Liver (tissue), 9 donors: ENCODE measurements around the gene PLAAT1. TPM values are rescaled to one million over a fixed set of nuclear protein-coding genes. Genes with fewer than 3 reads are reported as not detected.

Experiments used
- DNase-seq: peaks from one replicate; pipeline ENCODE4 v3.0.0-alpha.2; 2017; ENCODE audit warnings: low spot score
- H3K27ac ChIP-seq, 2 donors: one replicate each; pipeline ENCODE4 v1.7.0; 2013; ENCODE audit warnings: inconsistent platforms in 2 of 2, low read length in 2 of 2, control low read depth in 1 of 2, low read depth in 1 of 2, mild to moderate bottlenecking in 1 of 2
- H3K27me3 ChIP-seq, 4 donors: one replicate each; pipeline versions ENCODE4 v1.6.1 to v1.7.0; 2013; ENCODE audit warnings: low read length in 3 of 4, inconsistent platforms in 1 of 4, mild to moderate bottlenecking in 1 of 4, moderate library complexity in 1 of 4; ENCODE audit not compliant: control insufficient read depth in 4 of 4, insufficient read depth in 4 of 4
- H3K36me3 ChIP-seq, 4 donors: one replicate each; pipeline versions ENCODE4 v1.6.1 to v1.7.0; 2013; ENCODE audit warnings: low read length in 3 of 4, mild to moderate bottlenecking in 3 of 4, low read depth in 1 of 4, moderate library complexity in 1 of 4; ENCODE audit not compliant: control insufficient read depth in 4 of 4, insufficient read depth in 3 of 4
- H3K4me1 ChIP-seq, 4 donors: one replicate each; pipeline versions ENCODE4 v1.6.1 to v1.7.0; 2013; ENCODE audit warnings: low read length in 3 of 4, mild to moderate bottlenecking in 3 of 4, moderate library complexity in 1 of 4; ENCODE audit not compliant: control insufficient read depth in 4 of 4, insufficient read depth in 4 of 4
- H3K4me3 ChIP-seq, 3 donors: one replicate each; pipeline versions ENCODE4 v1.6.1 to v1.7.0; 2013; ENCODE audit warnings: low read length in 3 of 3, control low read depth in 1 of 3, low read depth in 1 of 3, mild to moderate bottlenecking in 1 of 3
- H3K9ac ChIP-seq, 2 donors: one replicate each; pipeline ENCODE4 v1.7.0; 2013; ENCODE audit warnings: low read length in 2 of 2, mild to moderate bottlenecking in 2 of 2, moderate library complexity in 2 of 2, control low read depth in 1 of 2, low read depth in 1 of 2
- H3K9me3 ChIP-seq, 4 donors: one replicate each; pipeline versions ENCODE4 v1.6.1 to v1.7.0; 2013; ENCODE audit warnings: low read length in 3 of 4; ENCODE audit not compliant: control insufficient read depth in 4 of 4
- EGR1 ChIP-seq, 2 donors: IDR thresholded peaks; 2 replicates each; pipeline ENCODE4 v1.6.1; 2016 to 2018; ENCODE audit warnings: antibody characterized with exemption in 2 of 2, low read depth in 2 of 2
- GABPA ChIP-seq, 2 donors: IDR thresholded peaks in 1 of 2; conservative IDR thresholded peaks in 1 of 2; 2 replicates each; pipeline ENCODE4 v1.6.1; 2016; ENCODE audit warnings: antibody characterized with exemption in 2 of 2, mild to moderate bottlenecking in 1 of 2, moderate library complexity in 1 of 2
- HNF4A ChIP-seq, 2 donors: conservative IDR thresholded peaks; 2 replicates each; pipeline ENCODE4 v1.6.1; 2016; ENCODE audit warnings: antibody characterized with exemption in 2 of 2, mild to moderate bottlenecking in 2 of 2
- HNF4G ChIP-seq: IDR thresholded peaks from 2 replicates; pipeline ENCODE4 v1.6.1; 2016; ENCODE audit warnings: antibody characterized with exemption
- JUND ChIP-seq, 2 donors: IDR thresholded peaks; 2 replicates each; pipeline ENCODE4 v1.6.1; 2016; ENCODE audit warnings: antibody characterized with exemption in 2 of 2
- NR2F2 ChIP-seq: IDR thresholded peaks from 2 replicates; pipeline ENCODE4 v1.6.1; 2016; ENCODE audit warnings: antibody characterized with exemption
- RAD21 ChIP-seq, 2 donors: IDR thresholded peaks; 2 replicates each; pipeline ENCODE4 v1.6.1; 2016; ENCODE audit warnings: antibody characterized with exemption in 2 of 2, mild to moderate bottlenecking in 2 of 2
- RXRA ChIP-seq, 2 donors: IDR thresholded peaks; 2 replicates each; pipeline ENCODE4 v1.6.1; 2017 to 2018; ENCODE audit warnings: antibody characterized with exemption in 2 of 2, mild to moderate bottlenecking in 1 of 2
- SP1 ChIP-seq: IDR thresholded peaks from 2 replicates; pipeline ENCODE4 v1.6.1; 2018; ENCODE audit warnings: antibody characterized with exemption, mild to moderate bottlenecking
- TAF1 ChIP-seq: conservative IDR thresholded peaks from 2 replicates; pipeline ENCODE4 v1.6.1; 2016; ENCODE audit warnings: antibody characterized with exemption, mild to moderate bottlenecking
- WGBS: extraction: QIAGEN DNeasy Blood & Tissue Kit; methylation state at CpG from one replicate; pipeline ENCODE4 v1.1.7; 2013; 5-methylcytosine and 5-hydroxymethylcytosine counted together
- polyA plus RNA-seq, 2 donors: library from polyadenylated mRNA; stranded (reverse) in 1 of 2; unstranded in 1 of 2; fragments of 200-250 nt in 1 of 2; fragments of >200 nt in 1 of 2; fragmentation: Nextera tagmentation in 1 of 2; extraction: Ambion mirVana in 1 of 2; gene quantifications; one replicate each; pipeline versions ENCODE4 v1.2.1 to v1.2.3, GENCODE V29; 2013 to 2015
- total RNA-seq, 2 donors: library from RNA; depleted of rRNA; stranded (reverse); fragments of >200 nt; gene quantifications; one replicate each; pipeline ENCODE4 v1.2.3, GENCODE V29; 2014
- TF ChIP-seq, protein P1 (sequence below): IDR thresholded peaks from 2 replicates; pipeline ENCODE4 v1.6.1; 2016; ENCODE audit warnings: antibody characterized with exemption
- TF ChIP-seq, protein P2 (sequence below): IDR thresholded peaks from 2 replicates; pipeline ENCODE4 v1.6.1; 2016; ENCODE audit warnings: antibody characterized with exemption
- TF ChIP-seq, protein P3 (sequence below): fragments of 150-350 bp; IDR thresholded peaks from 2 replicates; pipeline ENCODE4 v1.5.1; 2017; ENCODE audit warnings: improper control_type of control experiment, low read depth, low read length; ENCODE audit not compliant: missing input control
- TF ChIP-seq, protein P4 (sequence below): IDR thresholded peaks from 2 replicates; pipeline ENCODE4 v1.6.1; 2016; ENCODE audit warnings: antibody characterized with exemption, mild to moderate bottlenecking
- TF ChIP-seq, protein P5 (sequence below): IDR thresholded peaks from 2 replicates; pipeline ENCODE4 v1.6.1; 2016; ENCODE audit warnings: antibody characterized with exemption
- donor health status: healthy.
- donor health status: healthy.
- donor health status: healthy.
- donor health status: healthy.
- donor health status: healthy.

Gene PLAAT1
- total and polyA plus RNA-seq, 4 donors: 0.12 to 0.37 (median 0.19) TPM; not detected in 1

DNA sequence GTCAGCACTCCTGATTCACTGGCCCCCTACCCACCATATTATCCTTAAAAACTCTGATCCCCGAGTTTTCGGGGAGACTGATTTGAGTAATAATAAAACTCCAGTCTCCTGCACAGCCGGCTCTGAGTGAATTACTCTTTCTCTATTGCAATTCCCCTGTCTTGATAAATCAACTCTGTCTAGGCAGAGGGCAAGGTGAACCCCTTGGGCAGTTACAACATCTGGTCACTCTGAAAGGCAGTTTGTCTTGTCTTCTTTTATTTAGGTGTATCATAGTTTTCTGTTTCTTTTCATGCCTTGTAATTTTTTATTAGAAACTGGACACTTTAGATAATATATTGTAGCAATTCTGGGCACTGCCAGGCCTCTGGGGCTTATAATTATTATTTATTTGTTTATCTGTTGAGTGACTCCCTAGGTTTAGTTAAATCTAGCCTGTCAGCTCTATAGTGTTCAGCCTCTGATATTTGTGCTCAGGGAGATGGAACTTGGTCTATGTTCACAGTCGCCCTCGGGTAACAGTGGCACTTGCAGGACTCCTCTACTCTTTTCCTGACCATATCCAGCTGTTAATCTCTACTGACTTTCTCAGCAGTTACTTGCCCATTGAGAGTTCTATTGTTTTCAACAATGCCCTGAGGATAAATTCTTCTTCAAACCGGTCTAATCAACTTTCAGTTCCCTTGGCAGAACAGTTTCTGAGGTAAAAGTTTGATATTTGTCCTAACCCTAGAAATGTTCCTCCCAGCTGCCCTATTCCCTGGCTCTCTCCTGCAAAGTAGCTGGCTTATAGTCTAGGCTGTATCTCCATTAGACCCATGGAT lies 15.5 kb upstream of the PLAAT1 start:
- Histone ChIP-seq H3K9ac (no peak overlapping the region), H3K9me3 (no peaks in the 10 kb centered on the region), H3K4me3 (no peak overlapping the region), H3K27ac (no peak overlapping the region), H3K36me3 (no peaks in the 10 kb centered on the region), H3K4me1 (no peaks in the 10 kb centered on the region), H3K27me3 (no peaks in the 10 kb centered on the region)
- TF ChIP-seq HNF4A (conservative IDR thresholded peaks at IDR 0.05): no peak
- no peak for TF ChIP-seq RXRA (IDR thresholded peaks at IDR 0.05)
- TF ChIP-seq, protein P1, sequence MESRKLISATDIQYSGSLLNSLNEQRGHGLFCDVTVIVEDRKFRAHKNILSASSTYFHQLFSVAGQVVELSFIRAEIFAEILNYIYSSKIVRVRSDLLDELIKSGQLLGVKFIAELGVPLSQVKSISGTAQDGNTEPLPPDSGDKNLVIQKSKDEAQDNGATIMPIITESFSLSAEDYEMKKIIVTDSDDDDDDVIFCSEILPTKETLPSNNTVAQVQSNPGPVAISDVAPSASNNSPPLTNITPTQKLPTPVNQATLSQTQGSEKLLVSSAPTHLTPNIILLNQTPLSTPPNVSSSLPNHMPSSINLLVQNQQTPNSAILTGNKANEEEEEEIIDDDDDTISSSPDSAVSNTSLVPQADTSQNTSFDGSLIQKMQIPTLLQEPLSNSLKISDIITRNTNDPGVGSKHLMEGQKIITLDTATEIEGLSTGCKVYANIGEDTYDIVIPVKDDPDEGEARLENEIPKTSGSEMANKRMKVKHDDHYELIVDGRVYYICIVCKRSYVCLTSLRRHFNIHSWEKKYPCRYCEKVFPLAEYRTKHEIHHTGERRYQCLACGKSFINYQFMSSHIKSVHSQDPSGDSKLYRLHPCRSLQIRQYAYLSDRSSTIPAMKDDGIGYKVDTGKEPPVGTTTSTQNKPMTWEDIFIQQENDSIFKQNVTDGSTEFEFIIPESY: no peak
- no peak for TF ChIP-seq JUND (IDR thresholded peaks at IDR 0.05)
- TF ChIP-seq, protein P2, sequence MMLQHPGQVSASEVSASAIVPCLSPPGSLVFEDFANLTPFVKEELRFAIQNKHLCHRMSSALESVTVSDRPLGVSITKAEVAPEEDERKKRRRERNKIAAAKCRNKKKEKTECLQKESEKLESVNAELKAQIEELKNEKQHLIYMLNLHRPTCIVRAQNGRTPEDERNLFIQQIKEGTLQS: no peak
- no peak for TF ChIP-seq SP1
- TF ChIP-seq TAF1: no peak
- TF ChIP-seq HNF4G: no peak
- no peak for TF ChIP-seq EGR1 (IDR thresholded peaks at IDR 0.05; ENCODE audit: low read depth in 2 of 2)
- 80% methylated on average over 6 of the region's 6 CpGs for WGBS
- DNase-seq: no peak

DNA sequence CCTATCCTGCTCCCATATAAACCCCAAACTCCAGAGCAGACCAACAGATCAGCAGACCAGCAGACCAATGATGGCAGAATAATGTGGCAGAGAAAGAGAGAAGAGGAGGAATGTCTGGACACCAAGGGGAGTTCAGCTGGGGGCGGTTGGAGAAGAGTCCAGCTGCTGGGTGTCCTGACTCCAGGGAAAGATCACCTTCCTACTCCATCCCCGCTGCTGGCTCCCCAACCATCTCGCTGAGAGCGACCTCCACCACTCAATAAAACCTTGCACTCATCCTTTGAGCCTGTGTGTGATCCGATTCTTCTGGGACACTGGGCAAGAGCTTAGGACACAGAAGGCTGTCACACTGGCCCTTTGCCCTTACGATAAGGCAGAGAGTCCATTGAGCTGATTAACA lies 12.8 kb upstream of the PLAAT1 start:
- Histone ChIP-seq H3K27me3 (no peaks in the 10 kb centered on the region), H3K4me1 (no peaks in the 10 kb centered on the region), H3K9me3 (no peaks in the 10 kb centered on the region), H3K36me3 (no peaks in the 10 kb centered on the region), H3K9ac (no peak overlapping the region), H3K27ac (no peak overlapping the region), H3K4me3 (no peak overlapping the region)
- WGBS: 82% methylated on average over 6 of the region's 6 CpGs
- no peak for DNase-seq
- no peak for TF ChIP-seq GABPA (IDR thresholded peaks at IDR 0.05 in 1 of 2, conservative IDR thresholded peaks at IDR 0.05 in 1 of 2)

DNA sequence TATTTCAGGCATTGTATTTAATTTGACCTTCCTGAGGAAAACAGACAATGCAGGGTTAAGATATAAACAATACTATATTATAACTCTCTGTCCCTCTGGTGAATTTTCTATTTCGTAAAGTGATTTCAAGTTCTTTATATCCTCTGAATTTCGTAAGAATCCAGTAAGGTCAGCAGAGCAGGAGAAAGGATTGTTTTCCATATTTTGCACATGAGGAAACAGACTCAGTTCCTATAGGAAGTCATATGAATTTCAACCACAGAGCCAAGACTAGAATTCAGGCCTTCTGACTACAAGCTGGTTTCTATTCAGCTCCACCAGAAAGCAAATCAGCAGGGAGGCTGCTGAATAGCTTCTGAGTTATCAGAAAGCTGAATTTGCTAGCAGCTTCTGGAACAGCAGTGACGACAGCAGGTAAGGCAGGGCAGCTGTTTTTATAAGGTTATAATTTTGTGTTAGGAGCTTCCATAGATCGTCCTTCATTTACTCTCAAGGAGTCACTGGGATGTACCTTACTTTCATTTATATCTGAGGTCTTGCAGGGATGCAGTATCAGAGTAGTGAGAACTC lies 11.1 kb upstream of the PLAAT1 start:
- Histone ChIP-seq H3K4me1 (no peaks in the 10 kb centered on the region), H3K9ac (no peak overlapping the region), H3K27ac (no peak overlapping the region), H3K27me3 (no peaks in the 10 kb centered on the region), H3K9me3 (no peaks in the 10 kb centered on the region), H3K4me3 (no peak overlapping the region), H3K36me3 (no peaks in the 10 kb centered on the region)
- WGBS: 85% methylated on average over 4 of the region's 4 CpGs
- DNase-seq: no peak
- TF ChIP-seq EGR1 (IDR thresholded peaks at IDR 0.05; ENCODE audit: low read depth in 2 of 2): no peak
- TF ChIP-seq JUND (IDR thresholded peaks at IDR 0.05): no peak
- TF ChIP-seq, protein P2: no peak
- no peak for TF ChIP-seq NR2F2
- TF ChIP-seq SP1: no peak
- TF ChIP-seq, protein P3, sequence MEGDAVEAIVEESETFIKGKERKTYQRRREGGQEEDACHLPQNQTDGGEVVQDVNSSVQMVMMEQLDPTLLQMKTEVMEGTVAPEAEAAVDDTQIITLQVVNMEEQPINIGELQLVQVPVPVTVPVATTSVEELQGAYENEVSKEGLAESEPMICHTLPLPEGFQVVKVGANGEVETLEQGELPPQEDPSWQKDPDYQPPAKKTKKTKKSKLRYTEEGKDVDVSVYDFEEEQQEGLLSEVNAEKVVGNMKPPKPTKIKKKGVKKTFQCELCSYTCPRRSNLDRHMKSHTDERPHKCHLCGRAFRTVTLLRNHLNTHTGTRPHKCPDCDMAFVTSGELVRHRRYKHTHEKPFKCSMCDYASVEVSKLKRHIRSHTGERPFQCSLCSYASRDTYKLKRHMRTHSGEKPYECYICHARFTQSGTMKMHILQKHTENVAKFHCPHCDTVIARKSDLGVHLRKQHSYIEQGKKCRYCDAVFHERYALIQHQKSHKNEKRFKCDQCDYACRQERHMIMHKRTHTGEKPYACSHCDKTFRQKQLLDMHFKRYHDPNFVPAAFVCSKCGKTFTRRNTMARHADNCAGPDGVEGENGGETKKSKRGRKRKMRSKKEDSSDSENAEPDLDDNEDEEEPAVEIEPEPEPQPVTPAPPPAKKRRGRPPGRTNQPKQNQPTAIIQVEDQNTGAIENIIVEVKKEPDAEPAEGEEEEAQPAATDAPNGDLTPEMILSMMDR: no peak
- TF ChIP-seq HNF4A (conservative IDR thresholded peaks at IDR 0.05): no peak
- TF ChIP-seq, protein P1: no peak
- TF ChIP-seq, protein P4, sequence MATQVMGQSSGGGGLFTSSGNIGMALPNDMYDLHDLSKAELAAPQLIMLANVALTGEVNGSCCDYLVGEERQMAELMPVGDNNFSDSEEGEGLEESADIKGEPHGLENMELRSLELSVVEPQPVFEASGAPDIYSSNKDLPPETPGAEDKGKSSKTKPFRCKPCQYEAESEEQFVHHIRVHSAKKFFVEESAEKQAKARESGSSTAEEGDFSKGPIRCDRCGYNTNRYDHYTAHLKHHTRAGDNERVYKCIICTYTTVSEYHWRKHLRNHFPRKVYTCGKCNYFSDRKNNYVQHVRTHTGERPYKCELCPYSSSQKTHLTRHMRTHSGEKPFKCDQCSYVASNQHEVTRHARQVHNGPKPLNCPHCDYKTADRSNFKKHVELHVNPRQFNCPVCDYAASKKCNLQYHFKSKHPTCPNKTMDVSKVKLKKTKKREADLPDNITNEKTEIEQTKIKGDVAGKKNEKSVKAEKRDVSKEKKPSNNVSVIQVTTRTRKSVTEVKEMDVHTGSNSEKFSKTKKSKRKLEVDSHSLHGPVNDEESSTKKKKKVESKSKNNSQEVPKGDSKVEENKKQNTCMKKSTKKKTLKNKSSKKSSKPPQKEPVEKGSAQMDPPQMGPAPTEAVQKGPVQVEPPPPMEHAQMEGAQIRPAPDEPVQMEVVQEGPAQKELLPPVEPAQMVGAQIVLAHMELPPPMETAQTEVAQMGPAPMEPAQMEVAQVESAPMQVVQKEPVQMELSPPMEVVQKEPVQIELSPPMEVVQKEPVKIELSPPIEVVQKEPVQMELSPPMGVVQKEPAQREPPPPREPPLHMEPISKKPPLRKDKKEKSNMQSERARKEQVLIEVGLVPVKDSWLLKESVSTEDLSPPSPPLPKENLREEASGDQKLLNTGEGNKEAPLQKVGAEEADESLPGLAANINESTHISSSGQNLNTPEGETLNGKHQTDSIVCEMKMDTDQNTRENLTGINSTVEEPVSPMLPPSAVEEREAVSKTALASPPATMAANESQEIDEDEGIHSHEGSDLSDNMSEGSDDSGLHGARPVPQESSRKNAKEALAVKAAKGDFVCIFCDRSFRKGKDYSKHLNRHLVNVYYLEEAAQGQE: no peak
- TF ChIP-seq, protein P5, sequence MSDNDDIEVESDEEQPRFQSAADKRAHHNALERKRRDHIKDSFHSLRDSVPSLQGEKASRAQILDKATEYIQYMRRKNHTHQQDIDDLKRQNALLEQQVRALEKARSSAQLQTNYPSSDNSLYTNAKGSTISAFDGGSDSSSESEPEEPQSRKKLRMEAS: no peak
- no peak for TF ChIP-seq RAD21 (IDR thresholded peaks at IDR 0.05)
- TF ChIP-seq TAF1: no peak
